T-helper 1 cell treated with Interleukin-12 subunit alpha and Interleukin-12 subunit beta and Interleukin-4 antibody, amounts not matched to agents 30 ng/mL and 1 ng/mL, for 36 hours (primary cell): ENCODE data around the gene MATN3. TPM values are rescaled to one million over a fixed set of nuclear protein-coding genes. Genes with fewer than 3 reads are reported as not detected.

Experiments used
- intact Hi-C: fragments of 100-400 bp; cut with micrococcal nuclease; formaldehyde crosslinking; loops from one replicate; pipeline ENCODE4 v1.15.1; 2024
- total RNA-seq: library from RNA; stranded (reverse); gene quantifications from 2 replicates; pipeline ENCODE4 v1.2.3, GENCODE V29; 2022

MATN3 gene
- total RNA-seq, 1 donor from 2014 or later, result not detected

DNA sequence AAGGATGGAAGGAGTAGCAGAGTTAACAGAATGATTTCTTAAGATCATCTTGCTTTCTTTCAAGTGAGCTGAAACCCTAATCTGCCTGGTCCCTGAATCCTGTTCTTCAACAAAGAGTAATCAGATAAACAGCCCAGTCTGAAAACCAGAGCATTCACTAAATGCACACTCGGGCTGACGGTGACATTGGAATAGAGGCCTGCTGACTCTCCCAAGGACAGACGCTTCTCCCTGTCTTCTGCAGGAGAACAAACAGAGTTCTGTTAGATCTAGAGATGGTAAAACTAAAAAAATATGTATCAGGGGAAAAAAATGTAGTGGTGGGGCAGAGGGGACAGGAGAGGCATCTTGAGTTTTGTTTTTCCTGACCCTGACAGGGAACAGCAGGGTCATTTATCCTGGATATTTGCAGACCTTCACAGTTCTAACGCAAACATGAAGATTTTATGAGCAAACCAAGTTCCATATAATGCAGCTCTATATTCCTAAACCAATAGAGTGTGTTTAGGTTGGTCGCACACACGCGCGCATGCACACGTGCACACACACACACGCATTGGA is 7.3 kb downstream of the MATN3 start:
- intact Hi-C loops, result no loop called here

DNA sequence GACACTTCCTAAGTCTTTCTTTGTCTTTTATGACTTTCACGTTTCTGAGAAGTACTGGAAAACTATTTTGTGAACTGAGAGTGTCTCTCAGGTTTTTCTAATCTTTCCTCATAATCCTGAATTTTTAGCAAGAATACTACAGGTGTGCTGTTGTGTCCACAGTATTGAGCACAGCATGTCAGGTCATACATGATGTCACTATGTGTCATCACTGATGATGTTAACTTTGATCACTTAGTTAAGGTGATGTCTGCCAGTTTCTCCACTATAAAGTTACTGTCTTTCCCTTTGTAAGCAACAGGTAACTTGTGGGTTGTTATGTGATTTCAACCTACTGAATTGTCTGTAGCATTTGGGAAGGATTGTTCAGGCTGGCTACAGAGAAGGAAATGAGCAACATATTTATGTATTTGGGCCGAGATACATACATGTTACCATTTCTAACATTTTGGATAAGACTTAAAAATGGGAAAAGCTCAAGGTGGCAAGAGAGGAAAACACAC is 11.1 kb downstream of the MATN3 start:
- intact Hi-C loops, result no loop called here

DNA sequence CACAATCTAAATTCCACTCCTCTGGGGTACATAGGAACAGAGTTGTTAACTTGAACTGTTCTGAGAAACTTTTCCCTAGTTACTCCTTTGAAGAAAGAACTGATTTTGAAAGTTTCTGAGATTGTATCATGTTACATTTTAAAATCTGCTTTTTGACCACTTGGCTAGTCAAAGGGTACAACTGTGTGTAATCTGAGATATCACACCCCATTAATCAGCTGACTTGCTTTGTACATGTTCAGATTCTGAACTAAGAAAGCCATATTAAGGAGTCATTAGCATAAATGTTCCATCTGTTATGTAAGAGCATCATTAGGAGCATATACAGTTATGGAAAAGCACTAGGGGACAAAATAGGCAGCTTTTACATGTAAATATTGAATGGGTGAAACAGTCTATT is 18.7 kb downstream of the MATN3 start:
- intact Hi-C loops, result loop anchor here (2.0 to 5.0 kb wide), 2 partner anchors 659 to 829 kb away; partner anchors contain the start of genes HS1BP3 and LDAH

DNA sequence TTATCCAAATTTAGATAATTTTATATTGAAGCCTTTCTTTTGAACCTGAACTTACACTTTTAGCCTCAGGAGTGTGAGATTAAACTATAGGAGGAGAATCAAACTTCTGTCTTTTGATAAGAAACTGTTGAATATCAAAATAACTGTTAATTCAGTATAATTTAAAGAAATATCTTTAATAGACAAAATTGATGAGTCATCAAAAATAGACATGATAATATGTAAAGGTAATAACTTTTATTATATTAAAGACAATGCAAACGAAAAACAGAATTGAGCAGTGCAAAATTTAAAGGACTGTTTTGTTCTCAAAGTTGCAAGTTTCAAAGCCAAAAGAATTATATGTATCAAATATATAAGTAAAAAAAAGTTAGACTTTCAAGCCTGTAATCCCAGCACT is 20.6 kb downstream of the MATN3 start:
- intact Hi-C loops, result loop anchor here (2.0 to 5.0 kb wide), 4 partner anchors 357 to 831 kb away; partner anchors contain the start of genes HS1BP3 and LDAH

DNA sequence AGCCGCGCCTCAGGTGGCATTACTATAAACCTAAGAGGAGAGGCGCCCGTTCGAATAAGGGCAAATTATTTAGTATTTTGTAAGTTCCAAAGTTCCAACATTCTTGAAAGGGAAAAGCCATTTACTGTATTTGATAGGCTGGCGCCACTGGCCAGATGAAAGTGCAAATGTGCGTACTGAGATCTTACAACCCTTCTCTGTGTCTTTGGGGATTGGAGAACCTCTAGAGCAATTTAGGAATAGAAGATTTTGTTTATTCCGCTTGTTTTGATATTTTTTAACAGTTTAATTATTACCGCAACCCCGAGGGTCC is 22.1 kb downstream of the MATN3 start:
- intact Hi-C loops, result loop anchor here (1.0 to 5.0 kb wide), 7 partner anchors 25 to 662 kb away; partner anchors contain the start of genes HS1BP3, LAPTM4A and TTC32

DNA sequence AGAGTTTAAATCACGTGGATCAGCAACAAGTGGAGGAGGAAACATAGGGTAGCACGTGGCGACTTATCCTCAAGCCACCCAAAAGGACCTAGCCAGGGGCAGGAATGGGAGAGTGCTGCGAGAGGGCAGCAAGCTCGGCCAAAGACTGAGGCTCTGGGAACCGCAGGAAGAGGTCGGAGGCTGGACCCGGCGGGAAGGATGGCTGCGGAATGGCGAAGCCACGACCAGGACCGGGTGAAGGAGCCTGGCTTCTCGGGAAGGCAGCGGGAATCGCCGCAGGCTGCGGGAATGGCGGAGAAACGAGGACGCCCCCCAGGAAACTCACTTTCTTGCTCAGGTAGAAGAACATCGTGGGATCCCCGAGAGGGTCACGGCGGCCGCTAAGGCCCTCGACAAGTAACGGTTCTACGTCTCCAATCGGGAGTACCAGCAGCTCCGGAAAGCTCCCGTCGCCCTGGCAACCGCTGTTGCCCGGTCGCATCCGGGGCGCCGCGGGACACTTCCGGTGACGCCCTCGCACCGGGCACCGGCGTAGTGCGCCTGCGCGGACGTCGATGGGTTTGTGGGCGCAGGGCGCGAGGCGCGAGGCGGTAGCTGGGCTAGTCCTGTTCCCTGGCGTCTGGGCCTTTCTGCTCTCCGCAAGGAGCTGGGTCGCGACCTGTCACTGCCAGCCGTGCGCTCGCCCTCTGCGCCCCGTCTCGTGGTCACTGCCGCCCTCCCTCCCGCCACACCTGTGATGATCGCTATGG is 22.6 kb downstream of the MATN3 start, which contains the start of gene WDR35:
Gene WDR35 (minus strand): TSS at position 439 of the 749 bp plus-strand sequence. CDS start 90 bp downstream, at position 349.
- intact Hi-C loops, result loop anchor here (1.0 to 5.0 kb wide), 9 partner anchors 25 to 1430 kb away; partner anchors contain the start of genes HS1BP3, LAPTM4A, RDH14 and TTC32

DNA sequence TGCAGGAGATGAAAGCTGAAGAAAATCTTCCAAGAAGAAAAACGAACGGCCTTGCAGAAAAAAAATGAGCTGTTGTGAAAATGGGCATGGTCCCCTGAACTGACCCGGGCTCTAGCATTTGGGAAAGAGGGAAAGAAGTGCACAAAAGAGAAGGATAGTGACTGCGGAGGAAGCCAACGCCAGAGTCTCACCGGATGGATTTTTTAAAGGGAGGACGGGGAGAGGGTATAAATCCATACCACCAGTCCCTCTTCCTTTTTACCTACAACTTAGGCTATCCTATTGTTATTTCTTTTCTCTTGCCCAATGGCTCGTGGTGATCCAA is 23.2 kb downstream of the MATN3 start:
- intact Hi-C loops, result loop anchor here (1.0 to 2.0 kb wide), 2 partner anchors 33 to 1429 kb away; partner anchors contain the start of gene RDH14

DNA sequence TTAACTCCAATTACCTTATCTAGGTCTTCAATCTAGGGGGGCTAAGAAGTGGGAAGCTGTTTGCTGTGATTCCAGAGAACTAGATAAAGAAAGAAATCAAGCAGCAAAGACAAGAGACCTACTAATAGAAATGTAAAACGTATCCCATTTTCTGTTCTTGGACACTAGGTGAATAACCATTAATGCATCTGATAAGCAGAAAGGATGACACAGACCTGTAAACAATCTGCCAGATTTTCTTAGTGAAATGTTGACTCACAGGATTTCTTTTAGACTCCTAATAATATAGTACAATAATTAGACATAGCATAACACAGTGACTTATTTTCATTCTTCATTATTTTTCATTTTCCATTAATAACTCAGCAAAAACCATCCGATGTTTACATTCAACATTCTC is 23.9 kb downstream of the MATN3 start:
- intact Hi-C loops, result loop anchor here (2.0 kb wide), 1 partner anchor 32 kb away; no protein-coding TSS in a partner anchor

DNA sequence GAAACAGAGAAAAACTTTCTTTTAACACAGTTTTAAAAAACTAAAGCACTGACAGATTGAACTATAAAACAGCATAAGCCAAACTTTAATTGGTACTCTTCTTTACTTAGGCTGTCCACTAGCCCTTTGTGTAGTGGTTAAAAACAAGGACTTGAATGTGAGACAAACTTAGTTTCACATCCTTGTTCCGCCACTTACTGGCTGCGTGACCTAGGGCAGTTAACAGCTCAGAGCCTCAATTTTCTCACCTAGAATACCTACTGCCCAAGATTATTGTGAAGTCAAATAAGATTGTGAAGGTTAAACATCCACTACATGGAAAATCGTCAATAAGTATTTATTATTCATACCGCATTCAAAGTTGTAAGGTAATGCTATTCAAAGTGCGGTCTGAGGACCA is 24.5 kb downstream of the MATN3 start:
- intact Hi-C loops, result loop anchor here (2.0 kb wide), 1 partner anchor 31 kb away; no protein-coding TSS in a partner anchor

DNA sequence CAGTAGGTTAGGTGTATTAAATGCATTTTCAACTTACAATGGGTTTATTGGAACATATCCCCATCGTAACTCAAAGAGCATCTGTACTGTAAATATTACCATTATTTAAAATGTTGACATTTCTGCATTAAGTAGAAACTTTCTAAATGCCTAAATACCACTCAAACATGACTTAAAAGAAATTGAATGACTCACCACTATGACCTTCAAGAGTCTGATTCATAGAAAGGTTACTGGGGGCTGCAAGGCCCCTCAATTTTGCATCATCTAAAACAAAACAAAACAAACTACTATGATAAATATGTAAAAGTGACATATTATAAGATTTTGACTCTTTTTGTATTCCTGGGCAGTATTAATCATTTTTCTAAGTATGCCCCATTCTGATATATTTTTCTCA is 30.2 kb downstream of the MATN3 start:
- intact Hi-C loops, result no loop called here

DNA sequence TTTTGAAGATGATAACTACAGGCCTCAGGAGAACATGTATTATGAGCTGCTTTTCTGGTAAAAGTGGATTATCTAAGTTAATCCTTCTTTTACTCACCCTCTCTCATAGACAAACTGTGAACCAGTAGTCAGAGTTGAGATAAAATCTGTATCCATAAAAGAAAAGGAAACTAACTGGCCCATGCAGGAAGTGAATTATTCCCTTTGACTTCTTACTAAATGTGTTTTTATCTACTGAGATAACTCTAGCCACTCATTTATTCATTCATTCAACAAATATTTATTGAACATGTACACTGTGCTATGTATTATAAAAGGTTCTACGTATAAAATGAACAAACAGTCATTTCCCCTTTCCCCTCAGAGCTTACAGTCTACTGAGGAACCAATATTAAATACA is 32.5 kb downstream of the MATN3 start:
- intact Hi-C loops, result no loop called here

DNA sequence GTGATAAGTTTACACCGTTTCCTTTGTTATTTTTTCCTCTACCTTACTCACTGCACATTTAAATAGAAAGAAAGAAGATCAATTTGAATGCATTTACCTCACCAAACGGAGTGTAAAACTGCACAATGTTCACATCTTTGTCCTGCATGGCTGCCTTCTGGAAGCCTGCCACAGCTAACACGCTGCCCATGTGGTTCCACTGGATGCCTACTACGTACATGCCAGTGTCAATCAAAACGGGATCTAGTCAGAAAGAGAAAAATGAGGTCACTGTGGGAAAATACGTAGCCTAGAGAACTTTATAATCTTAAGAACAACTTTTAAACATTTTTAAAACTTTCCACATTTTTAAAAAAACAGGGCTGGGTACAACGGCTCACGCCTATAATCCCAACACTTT is 39.0 kb downstream of the MATN3 start:
- intact Hi-C loops, result loop anchor here (5.0 kb wide), 1 partner anchor 79 kb away; the partner anchor contains the start of gene LAPTM4A

DNA sequence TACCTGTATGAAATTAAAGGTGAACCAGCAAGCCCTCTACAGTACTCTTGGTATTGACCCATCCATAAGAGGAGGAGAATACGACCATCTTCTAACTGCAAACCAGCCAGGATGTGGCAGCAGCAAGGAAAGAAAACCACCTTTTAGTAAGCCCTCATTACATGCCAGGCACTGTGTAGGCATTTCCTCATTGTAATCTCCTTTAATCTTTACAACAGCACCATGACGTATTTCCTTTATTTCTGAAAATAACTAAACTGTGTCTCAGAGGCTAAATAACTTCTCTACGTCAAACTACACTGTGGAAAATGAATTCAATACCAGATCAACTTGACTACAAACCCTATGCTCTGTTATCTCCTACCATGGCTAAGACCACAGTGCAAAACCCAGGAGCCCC is 40.8 kb downstream of the MATN3 start:
- intact Hi-C loops, result loop anchor here (5.0 kb wide), 1 partner anchor 81 kb away; the partner anchor contains the start of gene LAPTM4A

DNA sequence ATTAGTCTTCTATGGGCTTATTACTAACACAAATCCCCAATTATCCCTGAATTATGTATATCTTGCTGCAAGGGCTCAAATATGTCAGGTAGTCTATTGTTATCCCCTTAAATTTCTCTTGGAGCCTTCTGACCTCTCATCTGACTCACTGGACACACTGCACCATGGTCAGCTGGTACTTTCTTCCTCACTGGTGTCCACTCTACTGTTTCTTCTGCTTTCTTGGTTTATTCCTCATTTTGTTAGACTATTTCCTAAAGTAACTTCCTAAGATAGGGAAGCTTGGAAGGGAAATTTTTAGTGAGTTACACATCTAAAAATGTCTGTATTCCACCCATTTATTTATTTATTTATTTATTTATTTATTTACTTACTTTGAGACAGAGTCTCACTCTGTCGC is 49.1 kb downstream of the MATN3 start:
- intact Hi-C loops, result no loop called here

DNA sequence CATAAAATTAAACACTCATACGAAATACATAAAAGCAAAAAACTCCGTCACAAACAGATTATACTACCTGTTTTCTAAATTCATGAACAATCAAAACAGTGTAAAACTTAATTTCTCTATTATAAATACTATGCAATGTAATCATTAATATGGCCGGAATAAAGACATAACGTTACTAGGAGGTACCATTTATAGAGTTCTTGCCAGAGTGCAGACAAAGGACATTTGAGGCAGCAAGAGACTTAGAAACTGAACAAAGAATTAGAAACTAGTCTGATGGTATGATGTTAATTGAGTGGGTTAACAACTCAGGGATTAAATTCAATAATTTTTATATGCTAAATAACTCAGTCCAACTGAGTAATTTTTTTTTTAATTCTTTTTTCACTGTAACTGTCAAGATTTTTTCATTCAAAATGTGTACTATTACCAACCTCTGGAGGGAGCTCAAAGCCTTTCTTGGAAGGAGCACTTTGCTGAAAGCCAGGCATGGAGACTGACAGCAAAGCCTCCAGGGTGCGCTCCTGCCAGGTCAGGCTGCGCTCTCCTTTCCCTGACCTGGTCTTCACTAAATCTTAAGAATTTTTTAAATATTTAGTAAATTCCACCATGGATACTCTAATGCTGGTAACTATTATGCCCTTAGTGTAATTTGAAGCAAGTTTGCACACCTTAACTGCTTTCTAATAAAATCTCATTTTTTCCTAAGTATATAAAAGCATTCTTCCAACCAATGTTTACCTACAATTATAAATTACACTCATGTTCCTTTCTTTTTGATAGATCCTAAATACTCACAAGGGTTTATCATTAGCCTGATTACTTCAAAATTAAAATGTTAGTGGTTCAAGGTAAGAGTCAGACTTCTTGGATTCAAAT is 56.7 kb downstream of the MATN3 start:
- intact Hi-C loops, result loop anchor here (1.0 to 2.0 kb wide), 5 partner anchors 33 to 270 kb away; partner anchors contain the start of genes LAPTM4A and SDC1

DNA sequence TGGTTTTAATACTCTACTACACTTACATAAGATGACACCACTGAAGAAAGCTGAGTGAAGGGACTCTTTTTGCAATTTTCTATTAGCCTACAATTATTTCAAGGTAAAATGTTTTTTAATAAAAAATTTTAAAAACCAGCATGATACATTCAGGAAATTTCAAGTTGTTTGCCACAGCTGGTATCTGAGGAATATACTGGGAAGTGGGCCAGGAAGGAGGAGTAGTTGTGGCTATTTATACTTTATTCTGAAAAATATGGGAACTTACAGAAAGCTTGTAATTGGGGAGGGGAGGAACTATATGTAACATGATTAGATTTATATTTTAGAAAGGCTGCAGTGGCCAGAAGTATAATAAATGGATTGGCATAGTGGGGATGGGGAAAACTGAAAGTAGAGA is 63.4 kb downstream of the MATN3 start:
- intact Hi-C loops, result no loop called here

DNA sequence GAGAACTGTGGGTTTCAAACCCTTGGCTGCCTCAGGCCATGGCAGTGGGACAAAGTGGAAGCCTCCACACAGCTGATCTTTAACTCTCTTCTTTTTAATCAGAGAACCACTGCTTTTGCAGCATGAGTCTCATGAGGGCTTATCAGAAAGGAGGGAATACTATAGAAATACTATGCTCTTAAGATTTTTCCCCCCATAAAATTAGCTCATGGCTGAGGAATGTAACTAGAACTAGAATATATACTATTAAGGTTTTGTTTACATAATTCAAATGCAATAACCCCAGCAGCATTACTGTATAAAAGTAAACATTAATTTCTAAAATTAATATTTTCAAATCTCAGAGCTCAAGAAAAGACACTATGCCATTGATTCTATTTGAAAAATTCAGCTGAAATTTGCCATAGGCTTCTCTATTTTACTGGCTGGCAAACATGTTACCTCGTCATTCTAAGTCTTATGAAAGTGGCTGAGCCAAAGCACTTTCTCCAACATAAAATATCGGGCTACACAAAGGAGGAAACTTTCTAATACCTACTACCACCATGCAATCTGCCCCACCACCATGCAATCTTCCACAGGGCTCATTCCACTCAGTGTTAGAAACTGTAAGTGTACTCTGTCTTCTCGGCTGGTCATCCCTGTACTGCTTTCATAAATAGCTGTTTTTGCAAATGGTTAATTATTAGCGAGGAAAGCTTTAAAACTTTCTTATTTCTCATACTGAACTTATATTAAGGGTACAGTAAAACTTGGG is 65.1 kb downstream of the MATN3 start:
- intact Hi-C loops, result no loop called here

DNA sequence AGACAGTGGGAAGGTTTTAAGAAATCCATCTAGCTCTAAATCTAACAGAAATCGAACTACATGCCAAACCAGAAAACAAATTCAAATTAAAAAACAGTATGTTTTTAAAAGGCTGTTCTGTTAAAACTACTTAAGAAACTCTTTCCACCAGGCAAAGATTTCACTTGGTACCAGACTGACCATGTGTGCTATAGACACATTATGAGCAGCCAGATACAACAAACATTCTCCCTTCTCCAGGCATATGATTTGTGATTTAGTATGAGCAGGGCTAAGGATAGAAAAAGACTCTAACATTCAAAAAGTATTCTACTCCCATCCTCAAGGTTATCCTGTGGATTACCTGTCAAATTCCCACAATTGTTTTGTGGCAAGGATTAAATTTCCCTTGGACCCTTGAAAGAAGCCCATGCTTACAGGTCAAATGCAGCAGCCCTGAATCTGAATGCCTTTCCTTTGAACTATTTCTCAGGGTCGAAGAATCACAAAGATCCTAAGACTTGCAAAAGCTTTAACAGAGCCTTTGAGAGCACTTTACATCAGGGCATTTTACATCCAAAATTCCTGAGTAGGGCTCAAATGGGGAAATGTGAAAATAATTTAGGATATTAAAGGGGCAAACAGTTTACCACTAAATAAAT is 68.1 kb downstream of the MATN3 start:
- intact Hi-C loops, result no loop called here

DNA sequence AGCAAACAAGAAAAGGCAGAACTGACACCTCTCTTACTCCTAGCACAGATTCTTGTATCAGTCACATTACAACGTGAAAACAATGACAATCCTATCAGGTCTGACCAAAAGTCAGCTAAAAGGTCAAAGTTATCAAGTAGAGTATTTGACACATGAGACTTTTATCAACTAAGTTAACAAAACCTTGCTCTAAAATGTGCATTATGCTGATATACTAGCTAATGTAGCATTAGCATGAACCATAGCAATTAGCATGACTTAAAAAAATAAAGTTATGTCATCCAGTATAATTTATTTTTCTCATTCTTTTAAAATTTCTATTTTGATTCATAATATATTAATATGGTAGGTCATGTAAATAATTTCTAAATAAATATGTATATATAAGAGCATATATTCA is 69.3 kb downstream of the MATN3 start:
- intact Hi-C loops, result no loop called here

DNA sequence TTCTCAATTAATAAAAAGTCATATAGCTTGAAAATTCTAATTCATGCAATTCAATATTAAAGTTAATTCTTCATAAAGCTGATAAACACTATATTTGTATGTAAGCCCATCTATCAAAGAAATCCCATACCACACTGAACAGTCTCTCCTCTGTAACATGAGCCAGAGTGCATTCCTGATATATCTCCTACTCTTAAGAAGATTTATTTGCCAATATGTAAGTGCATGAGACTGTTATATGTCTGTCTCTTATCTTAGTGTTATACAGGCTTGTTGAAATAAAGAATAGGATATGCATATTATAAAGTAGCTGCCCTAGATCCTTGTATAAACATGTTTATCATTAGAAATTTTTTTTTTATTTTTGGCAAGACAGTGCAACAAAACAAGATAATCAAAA is 70.3 kb downstream of the MATN3 start:
- intact Hi-C loops, result no loop called here
